ENCODE data around the gene CHMP3.
A peak's percentile ranks its signal among the peaks of the same experiment; 100 is the strongest.

CHMP3 gene

DNA sequence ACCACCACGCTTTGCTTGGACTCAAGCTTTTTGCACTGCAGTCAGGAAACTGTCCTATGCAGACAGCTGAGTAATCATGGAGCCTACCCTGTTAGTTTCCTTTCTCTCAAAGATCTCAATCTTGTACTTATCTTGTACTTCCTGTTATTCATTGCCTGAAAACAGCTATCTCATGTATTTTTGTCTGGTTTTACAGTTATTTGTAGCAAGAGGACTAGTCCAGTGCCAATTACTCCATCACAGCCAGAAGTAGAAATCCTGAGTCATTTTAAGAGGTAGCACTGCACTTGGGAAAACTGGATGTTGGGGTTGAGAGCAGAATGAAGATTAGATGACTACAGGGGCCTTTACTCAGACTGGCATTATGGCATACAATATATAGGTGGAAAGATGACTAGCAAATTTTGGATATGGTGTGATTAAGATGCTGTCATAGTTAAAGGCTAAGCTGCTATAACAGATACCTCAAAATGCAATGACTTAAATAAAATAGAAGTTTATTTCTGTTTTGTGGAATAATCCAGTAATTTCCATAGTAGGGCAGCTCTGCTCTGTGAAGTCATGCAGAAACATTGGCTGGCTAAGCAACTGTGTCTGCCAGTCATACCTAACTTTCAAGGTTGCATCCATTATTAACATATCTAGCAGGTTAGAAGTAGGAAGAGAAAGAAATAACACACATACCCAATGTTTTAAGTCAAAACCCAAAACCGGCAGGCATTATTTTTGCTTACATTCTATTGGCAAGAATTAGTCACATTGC, 21.1 kb upstream of the CHMP3 start:
- H3K79me2 ChIP-seq: no peaks in the 10 kb centered on the region
- TF ChIP-seq, protein P1, sequence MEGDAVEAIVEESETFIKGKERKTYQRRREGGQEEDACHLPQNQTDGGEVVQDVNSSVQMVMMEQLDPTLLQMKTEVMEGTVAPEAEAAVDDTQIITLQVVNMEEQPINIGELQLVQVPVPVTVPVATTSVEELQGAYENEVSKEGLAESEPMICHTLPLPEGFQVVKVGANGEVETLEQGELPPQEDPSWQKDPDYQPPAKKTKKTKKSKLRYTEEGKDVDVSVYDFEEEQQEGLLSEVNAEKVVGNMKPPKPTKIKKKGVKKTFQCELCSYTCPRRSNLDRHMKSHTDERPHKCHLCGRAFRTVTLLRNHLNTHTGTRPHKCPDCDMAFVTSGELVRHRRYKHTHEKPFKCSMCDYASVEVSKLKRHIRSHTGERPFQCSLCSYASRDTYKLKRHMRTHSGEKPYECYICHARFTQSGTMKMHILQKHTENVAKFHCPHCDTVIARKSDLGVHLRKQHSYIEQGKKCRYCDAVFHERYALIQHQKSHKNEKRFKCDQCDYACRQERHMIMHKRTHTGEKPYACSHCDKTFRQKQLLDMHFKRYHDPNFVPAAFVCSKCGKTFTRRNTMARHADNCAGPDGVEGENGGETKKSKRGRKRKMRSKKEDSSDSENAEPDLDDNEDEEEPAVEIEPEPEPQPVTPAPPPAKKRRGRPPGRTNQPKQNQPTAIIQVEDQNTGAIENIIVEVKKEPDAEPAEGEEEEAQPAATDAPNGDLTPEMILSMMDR (IDR thresholded peaks at IDR 0.05): no peak
- H3K9ac ChIP-seq: no peak overlapping the region
- no peaks in the 10 kb centered on the region for H3K9me3 ChIP-seq (ENCODE audit: control insufficient read depth, low read length)
- H3K36me3 ChIP-seq (ENCODE audit: control insufficient read depth, insufficient read depth, low read length): no peaks in the 10 kb centered on the region
- H3K4me1 ChIP-seq: no peaks in the 10 kb centered on the region
- H3K27me3 ChIP-seq (ENCODE audit: control insufficient read depth, insufficient read depth, low read length): no peaks in the 10 kb centered on the region
- peak overlapping the region; percentile 54 for H3K27ac ChIP-seq
- peak overlapping the region; percentile 72 for H2AFZ ChIP-seq
- peak overlapping the region; percentile 33 for H3K4me2 ChIP-seq (ENCODE audit: low read length)
- no peak overlapping the region for H3K4me3 ChIP-seq (ENCODE audit: low read depth, low read length)

- Histone ChIP-seq H2AFZ (no peak overlapping the region), H3K4me2 (ENCODE audit: low read length) (no peak overlapping the region), H3K27me3 (ENCODE audit: control insufficient read depth, insufficient read depth, low read length) (no peaks in the 10 kb centered on the region), H3K9me3 (ENCODE audit: control insufficient read depth, low read length) (no peaks in the 10 kb centered on the region), H3K9ac (no peak overlapping the region), H3K79me2 (no peaks in the 10 kb centered on the region), H3K27ac (no peak overlapping the region), H3K4me3 (ENCODE audit: low read depth, low read length) (no peak overlapping the region), H3K36me3 (ENCODE audit: control insufficient read depth, insufficient read depth, low read length) (no peaks in the 10 kb centered on the region), H3K4me1 (no peaks in the 10 kb centered on the region)
- TF ChIP-seq, protein P1 (IDR thresholded peaks at IDR 0.05): no peak
Measured at GRCh38 chr2:86580560-86580959, 17.3 kb upstream of the CHMP3 start.

- TF ChIP-seq, protein P1 (IDR thresholded peaks at IDR 0.05): no peak
- Histone ChIP-seq H3K4me2 (ENCODE audit: low read length) (no peak overlapping the region), H3K9ac (no peak overlapping the region)
Measured at GRCh38 chr2:86577817-86578456, 14.7 kb upstream of the CHMP3 start.

DNA sequence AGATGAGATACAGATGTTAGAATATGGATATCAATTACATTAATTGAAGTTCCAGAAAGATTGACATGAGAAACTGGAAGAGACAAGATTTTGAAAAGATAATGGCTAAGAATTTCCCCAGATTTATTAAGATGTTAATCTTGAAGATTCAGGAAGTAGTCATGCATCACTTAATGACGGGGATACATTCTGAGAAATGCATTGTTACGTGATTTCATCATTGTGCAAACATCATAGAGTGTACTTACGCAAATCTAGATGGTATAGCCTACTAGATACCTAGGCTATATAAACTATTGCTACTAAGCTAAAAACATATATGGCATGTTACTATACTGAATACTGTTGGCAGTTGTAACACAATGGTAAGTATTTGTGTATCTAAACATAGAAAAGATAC, 6.8 kb upstream of the CHMP3 start:
- TF ChIP-seq, protein P1 (IDR thresholded peaks at IDR 0.05): no peak
- H3K9ac ChIP-seq: no peak overlapping the region
- no peaks in the 10 kb centered on the region for H3K79me2 ChIP-seq
- no peaks in the 10 kb centered on the region for H3K4me1 ChIP-seq
- H3K36me3 ChIP-seq (ENCODE audit: control insufficient read depth, insufficient read depth, low read length): no peaks in the 10 kb centered on the region
- no peak overlapping the region for H3K4me2 ChIP-seq (ENCODE audit: low read length)
- no peak overlapping the region for H3K27ac ChIP-seq
- no peak overlapping the region for H2AFZ ChIP-seq
- no peaks in the 10 kb centered on the region for H3K27me3 ChIP-seq (ENCODE audit: control insufficient read depth, insufficient read depth, low read length)
- H3K9me3 ChIP-seq (ENCODE audit: control insufficient read depth, low read length): no peaks in the 10 kb centered on the region
- H3K4me3 ChIP-seq (ENCODE audit: low read depth, low read length): no peak overlapping the region

More at GRCh38 chr2:86577817-86578456, 14.7 kb upstream of the CHMP3 start:
- Histone ChIP-seq H3K27me3 (ENCODE audit: control insufficient read depth, insufficient read depth, low read length) (no peaks in the 10 kb centered on the region), H3K27ac (no peak overlapping the region), H3K79me2 (no peaks in the 10 kb centered on the region), H3K4me3 (ENCODE audit: low read depth, low read length) (no peak overlapping the region), H2AFZ (no peak overlapping the region), H3K9me3 (ENCODE audit: control insufficient read depth, low read length) (no peaks in the 10 kb centered on the region), H3K4me1 (no peaks in the 10 kb centered on the region), H3K36me3 (ENCODE audit: control insufficient read depth, insufficient read depth, low read length) (no peaks in the 10 kb centered on the region)
